Amygdala (tissue), 56 donors: Measurements from ENCODE around the gene CDK6.
"Not testable (repeated sequence)": the region's sequence is repeated elsewhere in the genome, so short reads cannot be mapped to it uniquely, and the experiment has no call there.

Source experiments
- DNase-seq, 56 donors: peaks; one replicate each; lab custom pipeline; 2025; lab: John Stamatoyannopoulos, UW

The CDK6 gene

GRCh38 chr7:92836489-92836999 lies at the start of gene CDK6:
TSS of gene CDK6 (minus strand) at chr7:92836573. CDS start at chr7:92833323, 3,250 bp downstream.
- DNase-seq = peak in 13 of 56 donors; percentile 6 to 45 (median 20)

GRCh38 chr7:92886039-92886438 lies 49.7 kb upstream of the CDK6 start:
- not testable (repeated sequence) for DNase-seq

GRCh38 chr7:92884218-92884617 lies 47.8 kb upstream of the CDK6 start:
- DNase-seq = no peak

GRCh38 chr7:92882760-92883159 lies 46.4 kb upstream of the CDK6 start:
- no peak for DNase-seq

- DNase-seq = no peak
Measured at GRCh38 chr7:92881091-92881485, 44.7 kb upstream of the CDK6 start.

GRCh38 chr7:92880212-92881090 lies 44.1 kb upstream of the CDK6 start:
- DNase-seq = peak in 3 of 56 donors; percentile 6 to 47 (median 10)

GRCh38 chr7:92877367-92877766 lies 41.0 kb upstream of the CDK6 start:
- DNase-seq = no peak

GRCh38 chr7:92876836-92877235 lies 40.5 kb upstream of the CDK6 start:
- no peak for DNase-seq

- no peak for DNase-seq
Measured at GRCh38 chr7:92875719-92876118, 39.3 kb upstream of the CDK6 start.

GRCh38 chr7:92875173-92875572 lies 38.8 kb upstream of the CDK6 start:
- no peak for DNase-seq

GRCh38 chr7:92874567-92874966 lies 38.2 kb upstream of the CDK6 start:
- no peak for DNase-seq

GRCh38 chr7:92873776-92874175 lies 37.4 kb upstream of the CDK6 start:
- DNase-seq = no peak

- no peak for DNase-seq
Measured at GRCh38 chr7:92872701-92873100, 36.3 kb upstream of the CDK6 start.

- no peak for DNase-seq
Measured at GRCh38 chr7:92868683-92869293, 32.4 kb upstream of the CDK6 start.

GRCh38 chr7:92864169-92864568 lies 27.8 kb upstream of the CDK6 start:
- not testable (repeated sequence) for DNase-seq

GRCh38 chr7:92856436-92856835 lies 20.1 kb upstream of the CDK6 start:
- DNase-seq = no peak

GRCh38 chr7:92854501-92855238 lies 18.3 kb upstream of the CDK6 start:
- no peak for DNase-seq

GRCh38 chr7:92851732-92852131 lies 15.4 kb upstream of the CDK6 start:
- no peak for DNase-seq

GRCh38 chr7:92850516-92850915 lies 14.1 kb upstream of the CDK6 start:
- DNase-seq = no peak

- no peak for DNase-seq
Measured at GRCh38 chr7:92849322-92849721, 12.9 kb upstream of the CDK6 start.

GRCh38 chr7:92848851-92849250 lies 12.5 kb upstream of the CDK6 start:
- DNase-seq = no peak
